H1 (cell line): ENCODE data around the gene TMEM121B. TPM values are rescaled to one million over a fixed set of nuclear protein-coding genes. Genes with fewer than 3 reads are reported as not detected.

Source experiments
- CTBP2 ChIP-seq: IDR thresholded peaks from 2 replicates; pipeline ENCODE4 v1.7.0; 2011; ENCODE audit warnings: borderline replicate concordance, mild to moderate bottlenecking, moderate library complexity, mixed read lengths, low read length; ENCODE audit not compliant: insufficient read depth, insufficient read length
- EP300 ChIP-seq, 2 experiments: IDR thresholded peaks; 1 replicate in 1 of 2; 2 replicates in 1 of 2; pipeline ENCODE4 v1.6.1; 2011 to 2012; ENCODE audit warnings: low read depth in 2 of 2, low read length in 2 of 2, mild to moderate bottlenecking in 2 of 2, borderline replicate concordance in 1 of 2, inconsistent platforms in 1 of 2, moderate library complexity in 1 of 2
- EZH2 ChIP-seq: fragments of 200-600 bp; sonication (generic); IDR thresholded peaks from 2 replicates; pipeline ENCODE4 v1.7.1; 2012; ENCODE audit warnings: low read depth, mild to moderate bottlenecking, moderate library complexity, low read length, inconsistent platforms; ENCODE audit not compliant: severe bottlenecking
- FOSL1 ChIP-seq: IDR thresholded peaks from 2 replicates; pipeline ENCODE4 v1.6.1; 2011; ENCODE audit warnings: mild to moderate bottlenecking, low read depth, low read length, moderate library complexity; ENCODE audit not compliant: insufficient read depth
- RXRA ChIP-seq: IDR thresholded peaks from 2 replicates; pipeline ENCODE4 v1.6.1; 2011; ENCODE audit warnings: low read depth, mild to moderate bottlenecking, low read length, moderate library complexity; ENCODE audit not compliant: insufficient read depth
- SIN3A ChIP-seq, 2 experiments: IDR thresholded peaks in 1 of 2; conservative IDR thresholded peaks in 1 of 2; 2 replicates each; pipeline ENCODE4 v1.6.1; 2011 to 2012; ENCODE audit warnings: low read length in 2 of 2, improper control_type of control experiment in 1 of 2, low read depth in 1 of 2, mild to moderate bottlenecking in 1 of 2
- polyA plus RNA-seq, 7 experiments: library from polyadenylated mRNA; depleted of rRNA in 3 of 7; stranded (reverse) in 5 of 7; unstranded in 2 of 7; fragments of >200 nt in 5 of 7; fragments of 200-250 nt in 2 of 7; gene quantifications; 1 replicate in 5 of 7; 2 replicates in 1 of 7; 4 replicates in 1 of 7; pipeline versions ENCODE4 v1.2.1 to v1.2.3, GENCODE V29; 2011 to 2013; ENCODE audit warnings: missing spikeins in 2 of 7, mixed read lengths in 2 of 7
- total RNA-seq: library from RNA; stranded (reverse); fragmentation: NEBNext Ultra II Directional; extraction: Animal tissue kit (Norgen Biotek cat#: 25700); gene quantifications from 2 replicates; pipeline ENCODE4 v1.2.1, GENCODE V29; 2021
- TF ChIP-seq, protein P1 (sequence below): fragments of 300-600 bp; sonication (generic); IDR thresholded peaks from 2 replicates; pipeline ENCODE4 v1.7.1; 2012; ENCODE audit warnings: low read length, moderate library complexity, mild to moderate bottlenecking, inconsistent platforms; ENCODE audit not compliant: insufficient replicate concordance

The TMEM121B gene
- total and polyA plus RNA-seq, 2 of the 8 experiments (the other 6 are each of a cell fraction or from before 2014, with no cell fraction given): 4.3 to 6.9 TPM

GRCh38 chr22:17121233-17122195 is at the start of gene TMEM121B (continued):
- TF ChIP-seq EP300 (IDR thresholded peaks at IDR 0.05; ENCODE audit: borderline replicate concordance in 1 of 2, low read depth in 2 of 2, low read length in 2 of 2): peak in 1 of 2 experiments; percentile 55; a peak in 1 of 3 replicates
- TF ChIP-seq SIN3A (conservative IDR thresholded peaks at IDR 0.05 in 1 of 2, IDR thresholded peaks at IDR 0.05 in 1 of 2; ENCODE audit: low read depth in 1 of 2, low read length in 2 of 2): peak; percentile 28 to 72; a peak in 2 of 4 replicates
- 0 out of 2 replicates have a peak, but pooled peaks have one; percentile 20 for TF ChIP-seq RXRA
- peak; percentile 56 for TF ChIP-seq CTBP2
- TF ChIP-seq FOSL1: no peak
- TF ChIP-seq, protein P1, sequence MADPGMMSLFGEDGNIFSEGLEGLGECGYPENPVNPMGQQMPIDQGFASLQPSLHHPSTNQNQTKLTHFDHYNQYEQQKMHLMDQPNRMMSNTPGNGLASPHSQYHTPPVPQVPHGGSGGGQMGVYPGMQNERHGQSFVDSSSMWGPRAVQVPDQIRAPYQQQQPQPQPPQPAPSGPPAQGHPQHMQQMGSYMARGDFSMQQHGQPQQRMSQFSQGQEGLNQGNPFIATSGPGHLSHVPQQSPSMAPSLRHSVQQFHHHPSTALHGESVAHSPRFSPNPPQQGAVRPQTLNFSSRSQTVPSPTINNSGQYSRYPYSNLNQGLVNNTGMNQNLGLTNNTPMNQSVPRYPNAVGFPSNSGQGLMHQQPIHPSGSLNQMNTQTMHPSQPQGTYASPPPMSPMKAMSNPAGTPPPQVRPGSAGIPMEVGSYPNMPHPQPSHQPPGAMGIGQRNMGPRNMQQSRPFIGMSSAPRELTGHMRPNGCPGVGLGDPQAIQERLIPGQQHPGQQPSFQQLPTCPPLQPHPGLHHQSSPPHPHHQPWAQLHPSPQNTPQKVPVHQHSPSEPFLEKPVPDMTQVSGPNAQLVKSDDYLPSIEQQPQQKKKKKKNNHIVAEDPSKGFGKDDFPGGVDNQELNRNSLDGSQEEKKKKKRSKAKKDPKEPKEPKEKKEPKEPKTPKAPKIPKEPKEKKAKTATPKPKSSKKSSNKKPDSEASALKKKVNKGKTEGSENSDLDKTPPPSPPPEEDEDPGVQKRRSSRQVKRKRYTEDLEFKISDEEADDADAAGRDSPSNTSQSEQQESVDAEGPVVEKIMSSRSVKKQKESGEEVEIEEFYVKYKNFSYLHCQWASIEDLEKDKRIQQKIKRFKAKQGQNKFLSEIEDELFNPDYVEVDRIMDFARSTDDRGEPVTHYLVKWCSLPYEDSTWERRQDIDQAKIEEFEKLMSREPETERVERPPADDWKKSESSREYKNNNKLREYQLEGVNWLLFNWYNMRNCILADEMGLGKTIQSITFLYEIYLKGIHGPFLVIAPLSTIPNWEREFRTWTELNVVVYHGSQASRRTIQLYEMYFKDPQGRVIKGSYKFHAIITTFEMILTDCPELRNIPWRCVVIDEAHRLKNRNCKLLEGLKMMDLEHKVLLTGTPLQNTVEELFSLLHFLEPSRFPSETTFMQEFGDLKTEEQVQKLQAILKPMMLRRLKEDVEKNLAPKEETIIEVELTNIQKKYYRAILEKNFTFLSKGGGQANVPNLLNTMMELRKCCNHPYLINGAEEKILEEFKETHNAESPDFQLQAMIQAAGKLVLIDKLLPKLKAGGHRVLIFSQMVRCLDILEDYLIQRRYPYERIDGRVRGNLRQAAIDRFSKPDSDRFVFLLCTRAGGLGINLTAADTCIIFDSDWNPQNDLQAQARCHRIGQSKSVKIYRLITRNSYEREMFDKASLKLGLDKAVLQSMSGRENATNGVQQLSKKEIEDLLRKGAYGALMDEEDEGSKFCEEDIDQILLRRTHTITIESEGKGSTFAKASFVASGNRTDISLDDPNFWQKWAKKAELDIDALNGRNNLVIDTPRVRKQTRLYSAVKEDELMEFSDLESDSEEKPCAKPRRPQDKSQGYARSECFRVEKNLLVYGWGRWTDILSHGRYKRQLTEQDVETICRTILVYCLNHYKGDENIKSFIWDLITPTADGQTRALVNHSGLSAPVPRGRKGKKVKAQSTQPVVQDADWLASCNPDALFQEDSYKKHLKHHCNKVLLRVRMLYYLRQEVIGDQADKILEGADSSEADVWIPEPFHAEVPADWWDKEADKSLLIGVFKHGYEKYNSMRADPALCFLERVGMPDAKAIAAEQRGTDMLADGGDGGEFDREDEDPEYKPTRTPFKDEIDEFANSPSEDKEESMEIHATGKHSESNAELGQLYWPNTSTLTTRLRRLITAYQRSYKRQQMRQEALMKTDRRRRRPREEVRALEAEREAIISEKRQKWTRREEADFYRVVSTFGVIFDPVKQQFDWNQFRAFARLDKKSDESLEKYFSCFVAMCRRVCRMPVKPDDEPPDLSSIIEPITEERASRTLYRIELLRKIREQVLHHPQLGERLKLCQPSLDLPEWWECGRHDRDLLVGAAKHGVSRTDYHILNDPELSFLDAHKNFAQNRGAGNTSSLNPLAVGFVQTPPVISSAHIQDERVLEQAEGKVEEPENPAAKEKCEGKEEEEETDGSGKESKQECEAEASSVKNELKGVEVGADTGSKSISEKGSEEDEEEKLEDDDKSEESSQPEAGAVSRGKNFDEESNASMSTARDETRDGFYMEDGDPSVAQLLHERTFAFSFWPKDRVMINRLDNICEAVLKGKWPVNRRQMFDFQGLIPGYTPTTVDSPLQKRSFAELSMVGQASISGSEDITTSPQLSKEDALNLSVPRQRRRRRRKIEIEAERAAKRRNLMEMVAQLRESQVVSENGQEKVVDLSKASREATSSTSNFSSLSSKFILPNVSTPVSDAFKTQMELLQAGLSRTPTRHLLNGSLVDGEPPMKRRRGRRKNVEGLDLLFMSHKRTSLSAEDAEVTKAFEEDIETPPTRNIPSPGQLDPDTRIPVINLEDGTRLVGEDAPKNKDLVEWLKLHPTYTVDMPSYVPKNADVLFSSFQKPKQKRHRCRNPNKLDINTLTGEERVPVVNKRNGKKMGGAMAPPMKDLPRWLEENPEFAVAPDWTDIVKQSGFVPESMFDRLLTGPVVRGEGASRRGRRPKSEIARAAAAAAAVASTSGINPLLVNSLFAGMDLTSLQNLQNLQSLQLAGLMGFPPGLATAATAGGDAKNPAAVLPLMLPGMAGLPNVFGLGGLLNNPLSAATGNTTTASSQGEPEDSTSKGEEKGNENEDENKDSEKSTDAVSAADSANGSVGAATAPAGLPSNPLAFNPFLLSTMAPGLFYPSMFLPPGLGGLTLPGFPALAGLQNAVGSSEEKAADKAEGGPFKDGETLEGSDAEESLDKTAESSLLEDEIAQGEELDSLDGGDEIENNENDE: no peak
- no peak for TF ChIP-seq EZH2
